Liver (tissue), 10 donors: Measurements from ENCODE around the gene KRTAP4-5. TPM values are rescaled to one million over a fixed set of nuclear protein-coding genes. Genes with fewer than 3 reads are reported as not detected.
"Not testable (repeated sequence)": the region's sequence is repeated elsewhere in the genome, so short reads cannot be mapped to it uniquely, and the experiment has no call there.

Source experiments
- DNase-seq: peaks from one replicate; pipeline ENCODE4 v3.0.0-alpha.2; 2017; ENCODE audit warnings: low spot score
- H3K27ac ChIP-seq, 2 donors: one replicate each; pipeline ENCODE4 v1.7.0; 2013; ENCODE audit warnings: inconsistent platforms in 2 of 2, low read length in 2 of 2, control low read depth in 1 of 2, low read depth in 1 of 2, mild to moderate bottlenecking in 1 of 2
- H3K27me3 ChIP-seq, 4 donors: one replicate each; pipeline versions ENCODE4 v1.6.1 to v1.7.0; 2013; ENCODE audit warnings: low read length in 3 of 4, inconsistent platforms in 1 of 4, mild to moderate bottlenecking in 1 of 4, moderate library complexity in 1 of 4; ENCODE audit not compliant: control insufficient read depth in 4 of 4, insufficient read depth in 4 of 4
- H3K36me3 ChIP-seq, 4 donors: one replicate each; pipeline versions ENCODE4 v1.6.1 to v1.7.0; 2013; ENCODE audit warnings: low read length in 3 of 4, mild to moderate bottlenecking in 3 of 4, low read depth in 1 of 4, moderate library complexity in 1 of 4; ENCODE audit not compliant: control insufficient read depth in 4 of 4, insufficient read depth in 3 of 4
- H3K4me1 ChIP-seq, 4 donors: one replicate each; pipeline versions ENCODE4 v1.6.1 to v1.7.0; 2013; ENCODE audit warnings: low read length in 3 of 4, mild to moderate bottlenecking in 3 of 4, moderate library complexity in 1 of 4; ENCODE audit not compliant: control insufficient read depth in 4 of 4, insufficient read depth in 4 of 4
- H3K4me3 ChIP-seq, 3 donors: one replicate each; pipeline versions ENCODE4 v1.6.1 to v1.7.0; 2013; ENCODE audit warnings: low read length in 3 of 3, control low read depth in 1 of 3, low read depth in 1 of 3, mild to moderate bottlenecking in 1 of 3
- H3K9ac ChIP-seq, 2 donors: one replicate each; pipeline ENCODE4 v1.7.0; 2013; ENCODE audit warnings: low read length in 2 of 2, mild to moderate bottlenecking in 2 of 2, moderate library complexity in 2 of 2, control low read depth in 1 of 2, low read depth in 1 of 2
- H3K9me3 ChIP-seq, 4 donors: one replicate each; pipeline versions ENCODE4 v1.6.1 to v1.7.0; 2013; ENCODE audit warnings: low read length in 3 of 4; ENCODE audit not compliant: control insufficient read depth in 4 of 4
- ATF3 ChIP-seq: IDR thresholded peaks from 2 replicates; pipeline ENCODE4 v1.6.1; 2016; ENCODE audit warnings: antibody characterized with exemption
- EGR1 ChIP-seq, 2 donors: IDR thresholded peaks; 2 replicates each; pipeline ENCODE4 v1.6.1; 2016 to 2018; ENCODE audit warnings: antibody characterized with exemption in 2 of 2, low read depth in 2 of 2
- FOXA1 ChIP-seq: IDR thresholded peaks from 2 replicates; pipeline ENCODE4 v1.6.1; 2016; ENCODE audit warnings: antibody characterized with exemption
- FOXA2 ChIP-seq: IDR thresholded peaks from 2 replicates; pipeline ENCODE4 v1.6.1; 2016; ENCODE audit warnings: antibody characterized with exemption
- HNF4A ChIP-seq, 2 donors: conservative IDR thresholded peaks; 2 replicates each; pipeline ENCODE4 v1.6.1; 2016; ENCODE audit warnings: antibody characterized with exemption in 2 of 2, mild to moderate bottlenecking in 2 of 2
- HNF4G ChIP-seq: IDR thresholded peaks from 2 replicates; pipeline ENCODE4 v1.6.1; 2016; ENCODE audit warnings: antibody characterized with exemption
- JUND ChIP-seq, 2 donors: IDR thresholded peaks; 2 replicates each; pipeline ENCODE4 v1.6.1; 2016; ENCODE audit warnings: antibody characterized with exemption in 2 of 2
- NR2F2 ChIP-seq: IDR thresholded peaks from 2 replicates; pipeline ENCODE4 v1.6.1; 2016; ENCODE audit warnings: antibody characterized with exemption
- RXRA ChIP-seq, 2 donors: IDR thresholded peaks; 2 replicates each; pipeline ENCODE4 v1.6.1; 2017 to 2018; ENCODE audit warnings: antibody characterized with exemption in 2 of 2, mild to moderate bottlenecking in 1 of 2
- SP1 ChIP-seq: IDR thresholded peaks from 2 replicates; pipeline ENCODE4 v1.6.1; 2018; ENCODE audit warnings: antibody characterized with exemption, mild to moderate bottlenecking
- YY1 ChIP-seq: IDR thresholded peaks from 2 replicates; pipeline ENCODE4 v1.6.1; 2016; ENCODE audit warnings: antibody characterized with exemption, mild to moderate bottlenecking
- WGBS: extraction: QIAGEN DNeasy Blood & Tissue Kit; methylation state at CpG from one replicate; pipeline ENCODE4 v1.1.7; 2013; 5-methylcytosine and 5-hydroxymethylcytosine counted together
- polyA plus RNA-seq, 2 donors: library from polyadenylated mRNA; stranded (reverse) in 1 of 2; unstranded in 1 of 2; fragments of 200-250 nt in 1 of 2; fragments of >200 nt in 1 of 2; fragmentation: Nextera tagmentation in 1 of 2; extraction: Ambion mirVana in 1 of 2; gene quantifications; one replicate each; pipeline versions ENCODE4 v1.2.1 to v1.2.3, GENCODE V29; 2013 to 2015
- small RNA-seq: library from RNA; depleted of rRNA; stranded (forward); fragments of <200 nt; gene quantifications from one replicate; pipeline ENCODE3, GENCODE V24; 2014
- total RNA-seq, 2 donors: library from RNA; depleted of rRNA; stranded (reverse); fragments of >200 nt; gene quantifications; one replicate each; pipeline ENCODE4 v1.2.3, GENCODE V29; 2014
- TF ChIP-seq, protein P1 (sequence below): IDR thresholded peaks from 2 replicates; pipeline ENCODE4 v1.6.1; 2016; ENCODE audit warnings: antibody characterized with exemption
- donor health status: healthy.
- donor health status: healthy.
- donor health status: healthy.
- donor health status: healthy.
- donor health status: healthy.

The KRTAP4-5 gene
- total and polyA plus RNA-seq, 4 donors: not detected

DNA sequence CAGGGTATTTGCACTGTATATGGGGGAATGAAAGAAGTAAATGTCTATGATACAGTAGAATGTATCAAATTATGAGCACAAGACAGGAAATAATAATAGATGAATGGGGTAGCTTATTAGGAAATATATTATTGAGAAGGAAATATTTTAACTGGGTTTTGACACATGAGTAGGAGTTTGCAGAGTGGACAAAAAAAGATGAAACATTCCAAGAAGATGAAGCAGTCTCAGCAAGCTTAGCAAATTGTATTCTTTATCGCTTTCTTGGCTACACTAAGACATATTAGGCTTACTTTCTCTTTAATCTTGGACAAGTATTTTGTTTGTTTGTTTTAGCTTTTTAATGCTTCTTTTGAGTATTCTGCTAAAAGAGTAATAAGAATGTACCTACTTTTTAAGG lies 45.7 kb downstream of the KRTAP4-5 start (continued):
- TF ChIP-seq FOXA2 (no peak), ATF3 (no peak), JUND (IDR thresholded peaks at IDR 0.05) (no peak), HNF4G (no peak), SP1 (no peak)

DNA sequence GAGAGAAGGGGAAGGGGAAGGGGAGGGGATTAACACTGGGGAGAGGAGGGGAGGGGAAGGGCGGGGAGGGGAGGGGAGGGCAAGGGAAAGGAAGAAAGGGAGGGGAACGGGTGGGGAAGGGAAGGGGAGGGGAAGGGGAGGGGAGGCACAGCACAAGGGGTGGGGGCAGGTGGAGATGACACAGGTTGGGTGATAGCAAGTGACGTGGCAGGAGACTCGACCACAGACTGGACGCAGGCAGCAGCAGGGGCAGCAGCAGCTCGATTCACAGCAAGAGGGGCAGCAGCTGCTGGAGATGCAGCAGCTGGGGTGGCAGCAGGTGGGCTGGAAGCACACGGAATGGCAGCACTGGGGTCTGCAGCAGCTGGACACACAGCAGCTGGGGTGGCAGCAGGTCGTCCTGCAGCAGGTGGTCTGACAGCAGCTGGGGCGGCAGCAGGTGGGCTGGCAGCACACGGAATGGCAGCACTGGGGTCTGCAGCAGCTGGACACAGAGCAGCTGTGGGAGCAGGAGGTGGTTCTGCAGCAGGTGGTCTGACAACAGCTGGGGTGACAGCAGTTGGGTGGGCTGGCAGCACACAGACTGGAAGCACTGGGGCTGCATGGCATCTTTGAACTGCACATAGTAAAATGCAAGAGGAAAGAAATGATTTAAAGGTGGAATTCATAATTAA lies 47.9 kb downstream of the KRTAP4-5 start, which contains the start of gene KRTAP4-16:
Gene KRTAP4-16, minus strand, starts transcription at position 624 of the 674 bp plus-strand sequence. Its CDS starts 0 bp downstream, at position 624.
- DNase-seq: no peak
- Histone ChIP-seq H3K4me1 (no peaks in the 10 kb centered on the region), H3K9ac (no peak within 1 kb of the TSS), H3K27me3 (no peaks in the 10 kb centered on the region), H3K4me3 (no peak within 1 kb of the TSS), H3K27ac (no peak within 1 kb of the TSS), H3K9me3 (no peaks in the 10 kb centered on the region), H3K36me3 (no peaks in the 10 kb centered on the region)
- WGBS: 51% methylated on average over 10 of the region's 10 CpGs
- TF ChIP-seq YY1: no peak
- no peak for TF ChIP-seq NR2F2
- TF ChIP-seq, protein P1, sequence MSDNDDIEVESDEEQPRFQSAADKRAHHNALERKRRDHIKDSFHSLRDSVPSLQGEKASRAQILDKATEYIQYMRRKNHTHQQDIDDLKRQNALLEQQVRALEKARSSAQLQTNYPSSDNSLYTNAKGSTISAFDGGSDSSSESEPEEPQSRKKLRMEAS: no peak
- no peak for TF ChIP-seq HNF4G
- TF ChIP-seq EGR1 (IDR thresholded peaks at IDR 0.05; ENCODE audit: low read depth in 2 of 2): no peak
- TF ChIP-seq HNF4A (conservative IDR thresholded peaks at IDR 0.05): no peak
- no peak for TF ChIP-seq ATF3
- TF ChIP-seq FOXA1: no peak
- TF ChIP-seq RXRA (IDR thresholded peaks at IDR 0.05): no peak

GRCh38 chr17:41099682-41100480 lies 49.7 kb downstream of the KRTAP4-5 start:
- not testable (repeated sequence) for H3K4me1 ChIP-seq, H3K4me3 ChIP-seq, H3K27ac ChIP-seq, H3K36me3 ChIP-seq, H3K9me3 ChIP-seq, DNase-seq, H3K9ac ChIP-seq, H3K27me3 ChIP-seq
- WGBS: 53% methylated on average over 7 of the region's 7 CpGs

Small RNA genes lying within 50 kb of the gene (small RNA-seq; reads per million reads assigned to genes)
- gene KRTAP4-17P: not detected

Other genes with a start within 250 kb of the KRTAP4-5 start
Only the 30 nearest of the 40 such genes appear.
- not detected for gene KRTAP3-2, start 149.9 kb downstream of the KRTAP4-5 start, total RNA-seq
- not detected for gene KRTAP3-2, start 149.9 kb downstream of the KRTAP4-5 start, polyA plus RNA-seq
- not detected for gene KRTAP3-1, start 140.7 kb downstream of the KRTAP4-5 start, total RNA-seq
- not detected for gene KRTAP3-1, start 140.7 kb downstream of the KRTAP4-5 start, polyA plus RNA-seq
- gene KRTAP1-5, start 122.6 kb downstream of the KRTAP4-5 start, total RNA-seq: not detected
- gene KRTAP1-5, start 122.6 kb downstream of the KRTAP4-5 start, polyA plus RNA-seq: not detected
- gene KRTAP1-4, start 119.6 kb downstream of the KRTAP4-5 start, total RNA-seq: not detected
- gene KRTAP1-4, start 119.6 kb downstream of the KRTAP4-5 start, polyA plus RNA-seq: not detected
- gene KRTAP1-3, start 115.0 kb downstream of the KRTAP4-5 start, total RNA-seq: not detected
- gene KRTAP1-3, start 115.0 kb downstream of the KRTAP4-5 start, polyA plus RNA-seq: not detected
- gene KRTAP1-1, start 108.4 kb downstream of the KRTAP4-5 start, total RNA-seq: not detected
- not detected for gene KRTAP1-1, start 108.4 kb downstream of the KRTAP4-5 start, polyA plus RNA-seq
- not detected for gene KRTAP2-1, start 102.5 kb downstream of the KRTAP4-5 start, total RNA-seq
- not detected for gene KRTAP2-1, start 102.5 kb downstream of the KRTAP4-5 start, polyA plus RNA-seq
- not detected for gene KRTAP2-2, start 94.6 kb downstream of the KRTAP4-5 start, total RNA-seq
- gene KRTAP2-2, start 94.6 kb downstream of the KRTAP4-5 start, polyA plus RNA-seq: not detected
- gene KRTAP2-3, start 89.7 kb downstream of the KRTAP4-5 start, total RNA-seq: not detected
- not detected for gene KRTAP2-3, start 89.7 kb downstream of the KRTAP4-5 start, polyA plus RNA-seq
- not detected for gene KRTAP2-4, start 83.9 kb downstream of the KRTAP4-5 start, total RNA-seq
- gene KRTAP2-4, start 83.9 kb downstream of the KRTAP4-5 start, polyA plus RNA-seq: not detected
- gene KRTAP4-7, start 65.7 kb downstream of the KRTAP4-5 start, total RNA-seq: not detected
- gene KRTAP4-7, start 65.7 kb downstream of the KRTAP4-5 start, polyA plus RNA-seq: not detected
- not detected for gene KRTAP4-8, start 51.7 kb downstream of the KRTAP4-5 start, total RNA-seq
- not detected for gene KRTAP4-8, start 51.7 kb downstream of the KRTAP4-5 start, polyA plus RNA-seq
- not detected for gene KRTAP4-16, start 47.6 kb downstream of the KRTAP4-5 start, total RNA-seq
- gene KRTAP4-16, start 47.6 kb downstream of the KRTAP4-5 start, polyA plus RNA-seq: not detected
- gene KRTAP4-9, start 44.4 kb downstream of the KRTAP4-5 start, total RNA-seq: not detected
- not detected for gene KRTAP4-9, start 44.4 kb downstream of the KRTAP4-5 start, polyA plus RNA-seq
- gene KRTAP4-11, start 31.5 kb downstream of the KRTAP4-5 start, total RNA-seq: not detected
- gene KRTAP4-11, start 31.5 kb downstream of the KRTAP4-5 start, polyA plus RNA-seq: not detected
- gene KRTAP4-12, start 25.6 kb downstream of the KRTAP4-5 start, total RNA-seq: not detected
- gene KRTAP4-12, start 25.6 kb downstream of the KRTAP4-5 start, polyA plus RNA-seq: not detected
- gene KRTAP4-6, start 9.3 kb downstream of the KRTAP4-5 start, total RNA-seq: not detected
- gene KRTAP4-6, start 9.3 kb downstream of the KRTAP4-5 start, polyA plus RNA-seq: not detected
- gene KRTAP4-4, start 10.9 kb upstream of the KRTAP4-5 start, total RNA-seq: not detected
- not detected for gene KRTAP4-4, start 10.9 kb upstream of the KRTAP4-5 start, polyA plus RNA-seq
- not detected for gene KRTAP4-3, start 18.4 kb upstream of the KRTAP4-5 start, total RNA-seq
- not detected for gene KRTAP4-3, start 18.4 kb upstream of the KRTAP4-5 start, polyA plus RNA-seq
- gene KRTAP4-2, start 28.4 kb upstream of the KRTAP4-5 start, total RNA-seq: not detected
- gene KRTAP4-2, start 28.4 kb upstream of the KRTAP4-5 start, polyA plus RNA-seq: not detected
- gene KRTAP4-1, start 35.1 kb upstream of the KRTAP4-5 start, total RNA-seq: not detected
- not detected for gene KRTAP4-1, start 35.1 kb upstream of the KRTAP4-5 start, polyA plus RNA-seq
- gene KRTAP9-1, start 40.1 kb upstream of the KRTAP4-5 start, total RNA-seq: not detected
- gene KRTAP9-1, start 40.1 kb upstream of the KRTAP4-5 start, polyA plus RNA-seq: not detected
- not detected for gene KRTAP9-2, start 76.8 kb upstream of the KRTAP4-5 start, total RNA-seq
- not detected for gene KRTAP9-2, start 76.8 kb upstream of the KRTAP4-5 start, polyA plus RNA-seq
- not detected for gene KRTAP9-3, start 82.6 kb upstream of the KRTAP4-5 start, total RNA-seq
- gene KRTAP9-3, start 82.6 kb upstream of the KRTAP4-5 start, polyA plus RNA-seq: not detected
- not detected for gene KRTAP9-8, start 88.2 kb upstream of the KRTAP4-5 start, total RNA-seq
- not detected for gene KRTAP9-8, start 88.2 kb upstream of the KRTAP4-5 start, polyA plus RNA-seq
- not detected for gene KRTAP9-4, start 99.9 kb upstream of the KRTAP4-5 start, total RNA-seq
- not detected for gene KRTAP9-4, start 99.9 kb upstream of the KRTAP4-5 start, polyA plus RNA-seq
- gene KRTAP9-9, start 105.6 kb upstream of the KRTAP4-5 start, total RNA-seq: not detected
- not detected for gene KRTAP9-9, start 105.6 kb upstream of the KRTAP4-5 start, polyA plus RNA-seq
- gene KRTAP9-6, start 115.6 kb upstream of the KRTAP4-5 start, total RNA-seq: not detected
- not detected for gene KRTAP9-6, start 115.6 kb upstream of the KRTAP4-5 start, polyA plus RNA-seq
- gene KRTAP9-7, start 125.9 kb upstream of the KRTAP4-5 start, total RNA-seq: not detected
- gene KRTAP9-7, start 125.9 kb upstream of the KRTAP4-5 start, polyA plus RNA-seq: not detected
- not detected for gene KRTAP29-1, start 153.0 kb upstream of the KRTAP4-5 start, total RNA-seq
- not detected for gene KRTAP29-1, start 153.0 kb upstream of the KRTAP4-5 start, polyA plus RNA-seq